Mesenchymal stem cell (in vitro differentiated cells and primary cell): Measurements from ENCODE around the gene DDR1. TPM values are rescaled to one million over a fixed set of nuclear protein-coding genes. Genes with fewer than 3 reads are reported as not detected.

Experiments
- DNase-seq: peaks from one replicate; pipeline ENCODE4 v3.0.0-alpha.2; 2013
- H2AFZ ChIP-seq: one replicate; pipeline ENCODE4 v1.6.1; 2013; ENCODE audit warnings: low read depth, mild to moderate bottlenecking, control low read depth, inconsistent platforms, low read length, moderate library complexity
- H2AK5ac ChIP-seq: 2 replicates; pipeline ENCODE4 v1.6.1; 2013; ENCODE audit warnings: low read length, moderate library complexity, mild to moderate bottlenecking, inconsistent platforms; ENCODE audit not compliant: severe bottlenecking
- H2BK120ac ChIP-seq: one replicate; pipeline ENCODE4 v1.6.1; 2013; ENCODE audit warnings: low read depth, mild to moderate bottlenecking, inconsistent platforms, low read length, moderate library complexity
- H2BK12ac ChIP-seq, 2 experiments: one replicate each; pipeline ENCODE4 v1.6.1; 2013; ENCODE audit warnings: inconsistent platforms in 2 of 2, low read length in 2 of 2, mild to moderate bottlenecking in 2 of 2, moderate library complexity in 2 of 2, control low read depth in 1 of 2
- H2BK15ac ChIP-seq: one replicate; pipeline ENCODE4 v1.6.1; 2013; ENCODE audit warnings: mild to moderate bottlenecking, low read depth, inconsistent platforms; ENCODE audit not compliant: poor library complexity, severe bottlenecking
- H2BK5ac ChIP-seq: 2 replicates; pipeline ENCODE4 v1.6.1; 2013; ENCODE audit warnings: low read depth, mild to moderate bottlenecking, low read length, control low read depth, inconsistent platforms; ENCODE audit not compliant: poor library complexity, severe bottlenecking
- H3K14ac ChIP-seq, 2 experiments: one replicate each; pipeline ENCODE4 v1.6.1; 2013; ENCODE audit warnings: inconsistent platforms in 2 of 2, low read length in 2 of 2, control low read depth in 1 of 2, mild to moderate bottlenecking in 1 of 2, moderate library complexity in 1 of 2
- H3K18ac ChIP-seq, 2 experiments: one replicate each; pipeline ENCODE4 v1.6.1; 2013; ENCODE audit warnings: inconsistent platforms in 2 of 2, low read length in 2 of 2, control low read depth in 1 of 2, low read depth in 1 of 2, mild to moderate bottlenecking in 1 of 2
- H3K23ac ChIP-seq, 2 experiments: one replicate each; pipeline ENCODE4 v1.6.1; 2013; ENCODE audit warnings: inconsistent platforms in 2 of 2, low read length in 2 of 2, mild to moderate bottlenecking in 2 of 2, moderate library complexity in 2 of 2, control low read depth in 1 of 2
- H3K27ac ChIP-seq: 2 replicates; pipeline ENCODE4 v1.5.1; 2013; ENCODE audit warnings: mild to moderate bottlenecking, moderate library complexity, low read length, control low read depth, inconsistent platforms; ENCODE audit not compliant: poor library complexity, severe bottlenecking
- H3K27me3 ChIP-seq, 2 experiments: 2 replicates each; pipeline versions ENCODE4 v1.6.1 to v1.7.0; 2013; ENCODE audit warnings: low read length in 2 of 2, mild to moderate bottlenecking in 2 of 2, moderate library complexity in 2 of 2, control low read depth in 1 of 2, inconsistent platforms in 1 of 2; ENCODE audit not compliant: control insufficient read depth in 1 of 2, insufficient read depth in 1 of 2
- H3K36me3 ChIP-seq, 2 experiments: 2 replicates each; pipeline versions ENCODE4 v1.6.1 to v1.7.0; 2013; ENCODE audit warnings: low read length in 2 of 2, control low read depth in 1 of 2, inconsistent platforms in 1 of 2, low read depth in 1 of 2, mild to moderate bottlenecking in 1 of 2; ENCODE audit not compliant: insufficient read depth in 2 of 2, control insufficient read depth in 1 of 2
- H3K4ac ChIP-seq, 2 experiments: one replicate each; pipeline ENCODE4 v1.6.1; 2013; ENCODE audit warnings: inconsistent platforms in 2 of 2, low read length in 2 of 2, mild to moderate bottlenecking in 2 of 2, moderate library complexity in 2 of 2, control low read depth in 1 of 2, low read depth in 1 of 2
- H3K4me1 ChIP-seq: 2 replicates; pipeline ENCODE4 v1.6.1; 2013; ENCODE audit warnings: low read depth, low read length, control low read depth; ENCODE audit not compliant: control insufficient read depth, insufficient read depth
- H3K4me2 ChIP-seq: 2 replicates; pipeline ENCODE4 v1.6.1; 2013; ENCODE audit warnings: low read length, mild to moderate bottlenecking, inconsistent platforms; ENCODE audit not compliant: poor library complexity, severe bottlenecking
- H3K4me3 ChIP-seq, 2 experiments: 2 replicates each; pipeline versions ENCODE4 v1.5.1 to v1.7.0; 2013; ENCODE audit warnings: low read length in 2 of 2, mild to moderate bottlenecking in 2 of 2, control low read depth in 1 of 2, low read depth in 1 of 2; ENCODE audit not compliant: insufficient read depth in 1 of 2
- H3K79me1 ChIP-seq: replicated peaks from 2 replicates; pipeline ENCODE4 v1.6.1; 2013; ENCODE audit warnings: mild to moderate bottlenecking, control low read depth, low read length, inconsistent platforms; ENCODE audit not compliant: poor library complexity, severe bottlenecking
- H3K9ac ChIP-seq: 2 replicates; pipeline ENCODE4 v1.7.0; 2013; ENCODE audit warnings: mild to moderate bottlenecking, low read length, moderate library complexity
- H3K9me3 ChIP-seq: 2 replicates; pipeline ENCODE4 v1.7.0; 2013; ENCODE audit warnings: mild to moderate bottlenecking, low read length; ENCODE audit not compliant: control insufficient read depth
- H4K8ac ChIP-seq: one replicate; pipeline ENCODE4 v1.6.1; 2013; ENCODE audit warnings: inconsistent platforms, mild to moderate bottlenecking, low read length, moderate library complexity
- H4K91ac ChIP-seq: one replicate; pipeline ENCODE4 v1.6.1; 2013; ENCODE audit warnings: mild to moderate bottlenecking, low read length, inconsistent platforms
- WGBS: methylation state at CpG from one replicate; pipeline ENCODE4 v1.1.7; 2013; ENCODE audit warnings: mixed read lengths; 5-methylcytosine and 5-hydroxymethylcytosine counted together
- polyA plus RNA-seq, 2 experiments: library from polyadenylated mRNA; stranded (reverse); fragments of 200-250 nt; gene quantifications; one replicate each; pipeline ENCODE4 v1.2.3, GENCODE V29; 2013

The DDR1 gene
- 20.0 TPM for polyA plus RNA-seq (2013, experiment 1 of 2)
- 21.0 TPM for polyA plus RNA-seq (2013, experiment 2 of 2)

GRCh38 chr6:30883685-30884520 is at the start of gene DDR1:
TSS of gene DDR1 (plus strand) at chr6:30884519. CDS start at chr6:30888730, 4,211 bp downstream.
- Histone ChIP-seq H2AK5ac (peak within 1 kb of the TSS; percentile 55), H3K9ac (peak within 1 kb of the TSS; percentile 69), H3K4me2 (peak within 1 kb of the TSS; percentile 97), H4K8ac (peak within 1 kb of the TSS; percentile 92), H3K14ac (peak within 1 kb of the TSS in 1 of 2 experiments; percentile 92), H3K27ac (peak within 1 kb of the TSS; percentile 92), H3K4ac (peak within 1 kb of the TSS; percentile 9 to 73), H3K4me3 (peak within 1 kb of the TSS; percentile 70 to 87), H2BK12ac (peak within 1 kb of the TSS; percentile 91), H2BK120ac (peak within 1 kb of the TSS; percentile 86), H3K23ac (peak within 1 kb of the TSS in 1 of 2 experiments; percentile 85), H3K79me1 (peaks cover 4% of the 10 kb centered on the region), H3K18ac (peak within 1 kb of the TSS; percentile 78 to 84), H3K27me3 (no peaks in the 10 kb centered on the region), H2BK15ac (peak within 1 kb of the TSS; percentile 98), H2BK5ac (peak within 1 kb of the TSS; percentile 59), H2AFZ (no peak within 1 kb of the TSS), H3K36me3 (peaks cover 0 to 4% of the 10 kb centered on the region in 2 experiments), H3K9me3 (no peaks in the 10 kb centered on the region), H4K91ac (peak within 1 kb of the TSS; percentile 83), H3K4me1 (peaks cover 57% of the 10 kb centered on the region)
- DNase-seq: peak; percentile 52
- WGBS: 28% methylated on average over 27 of the region's 62 CpGs

DNA sequence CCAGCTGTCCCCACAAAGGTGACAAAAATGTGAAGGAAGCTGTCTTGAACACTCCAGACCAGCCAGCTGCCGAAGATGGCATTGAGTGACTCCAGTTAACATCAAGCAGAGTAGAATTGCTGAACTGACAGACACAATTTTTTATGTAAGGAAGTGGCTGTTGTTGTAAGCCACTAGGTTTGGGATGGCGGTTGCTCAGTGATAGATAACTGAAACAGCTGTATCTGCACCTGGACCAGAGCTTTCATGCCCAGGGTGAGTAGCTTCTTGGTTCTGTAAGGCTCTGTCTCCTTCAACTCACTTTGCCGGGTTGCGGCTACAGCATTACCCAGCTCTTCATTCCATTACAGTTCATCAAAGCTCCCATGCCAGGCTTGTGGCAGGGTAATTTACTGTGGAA is 49.7 kb upstream of the DDR1 start:
- Histone ChIP-seq H4K91ac (no peak overlapping the region), H3K4me3 (no peak overlapping the region), H2BK12ac (no peak overlapping the region), H3K27ac (no peak overlapping the region), H3K27me3 (peaks cover 0 to 9% of the 10 kb centered on the region in 2 experiments), H3K18ac (no peak overlapping the region), H3K9me3 (no peaks in the 10 kb centered on the region), H3K4me1 (peaks cover 1% of the 10 kb centered on the region), H2BK5ac (no peak overlapping the region), H3K79me1 (no peaks in the 10 kb centered on the region), H3K4ac (no peak overlapping the region), H2AK5ac (no peak overlapping the region), H4K8ac (no peak overlapping the region), H2BK15ac (no peak overlapping the region), H3K23ac (no peak overlapping the region), H2AFZ (no peak overlapping the region), H3K36me3 (no peaks in the 10 kb centered on the region), H3K14ac (no peak overlapping the region), H2BK120ac (no peak overlapping the region), H3K4me2 (no peak overlapping the region), H3K9ac (no peak overlapping the region)
- WGBS: 78% methylated on average over 2 of the region's 4 CpGs
- no peak for DNase-seq

GRCh38 chr6:30835576-30835975 is 48.7 kb upstream of the DDR1 start:
- Histone ChIP-seq H3K14ac (no peak overlapping the region), H2BK12ac (peak overlapping the region in 1 of 2 experiments; percentile 15), H2BK120ac (no peak overlapping the region), H3K4me3 (no peak overlapping the region), H2AK5ac (no peak overlapping the region), H4K8ac (no peak overlapping the region), H3K4ac (no peak overlapping the region), H3K18ac (no peak overlapping the region), H3K4me2 (no peak overlapping the region), H3K27me3 (peaks cover 0 to 9% of the 10 kb centered on the region in 2 experiments), H3K79me1 (no peaks in the 10 kb centered on the region), H2BK5ac (no peak overlapping the region), H3K9ac (no peak overlapping the region), H3K4me1 (peaks cover 1% of the 10 kb centered on the region), H3K9me3 (no peaks in the 10 kb centered on the region), H2BK15ac (no peak overlapping the region), H3K27ac (no peak overlapping the region), H4K91ac (no peak overlapping the region), H3K36me3 (no peaks in the 10 kb centered on the region), H3K23ac (no peak overlapping the region), H2AFZ (no peak overlapping the region)
- no peak for DNase-seq
- 86% methylated on average over 3 of the region's 3 CpGs for WGBS

GRCh38 chr6:30836431-30836866 is 47.9 kb upstream of the DDR1 start:
- Histone ChIP-seq H4K91ac (no peak overlapping the region), H3K9ac (no peak overlapping the region), H3K14ac (no peak overlapping the region), H2AK5ac (no peak overlapping the region), H3K18ac (no peak overlapping the region), H3K4me3 (no peak overlapping the region), H2AFZ (no peak overlapping the region), H3K4ac (no peak overlapping the region), H3K27ac (no peak overlapping the region), H3K79me1 (no peaks in the 10 kb centered on the region), H3K4me2 (no peak overlapping the region), H2BK120ac (no peak overlapping the region), H4K8ac (no peak overlapping the region), H3K9me3 (no peaks in the 10 kb centered on the region), H3K36me3 (no peaks in the 10 kb centered on the region), H3K23ac (peak overlapping the region in 1 of 2 experiments; percentile 93), H2BK5ac (no peak overlapping the region), H3K4me1 (peaks cover 1% of the 10 kb centered on the region), H3K27me3 (peaks cover 0 to 9% of the 10 kb centered on the region in 2 experiments), H2BK15ac (no peak overlapping the region), H2BK12ac (no peak overlapping the region)
- no peak for DNase-seq
- WGBS: 93% methylated on average over 1 of the region's 1 CpG
